GM19328 (cell line): Measurements from ENCODE around the gene GDF15.
A peak's percentile ranks its signal among the peaks of the same experiment; 100 is the strongest.
"Not testable (repeated sequence)": the region's sequence is repeated elsewhere in the genome, so short reads cannot be mapped to it uniquely, and the experiment has no call there.

Experiments used
- ATAC-seq: cut with Tn5 transposase; IDR thresholded peaks from one replicate; pipeline ENCODE4 v1.9.1; 2021; ENCODE audit warnings: mild to moderate bottlenecking, moderate library complexity; ENCODE audit not compliant: unreplicated experiment

Gene GDF15

GRCh38 chr19:18363787-18364186 lies 22.2 kb upstream of the GDF15 start:
- ATAC-seq, result no peak

GRCh38 chr19:18364277-18364825 lies 21.6 kb upstream of the GDF15 start:
- not testable (repeated sequence) for ATAC-seq

GRCh38 chr19:18364826-18365528 lies 21.0 kb upstream of the GDF15 start:
- ATAC-seq, result no peak

- ATAC-seq, result no peak
Measured at GRCh38 chr19:18366021-18366435, 19.9 kb upstream of the GDF15 start.

DNA sequence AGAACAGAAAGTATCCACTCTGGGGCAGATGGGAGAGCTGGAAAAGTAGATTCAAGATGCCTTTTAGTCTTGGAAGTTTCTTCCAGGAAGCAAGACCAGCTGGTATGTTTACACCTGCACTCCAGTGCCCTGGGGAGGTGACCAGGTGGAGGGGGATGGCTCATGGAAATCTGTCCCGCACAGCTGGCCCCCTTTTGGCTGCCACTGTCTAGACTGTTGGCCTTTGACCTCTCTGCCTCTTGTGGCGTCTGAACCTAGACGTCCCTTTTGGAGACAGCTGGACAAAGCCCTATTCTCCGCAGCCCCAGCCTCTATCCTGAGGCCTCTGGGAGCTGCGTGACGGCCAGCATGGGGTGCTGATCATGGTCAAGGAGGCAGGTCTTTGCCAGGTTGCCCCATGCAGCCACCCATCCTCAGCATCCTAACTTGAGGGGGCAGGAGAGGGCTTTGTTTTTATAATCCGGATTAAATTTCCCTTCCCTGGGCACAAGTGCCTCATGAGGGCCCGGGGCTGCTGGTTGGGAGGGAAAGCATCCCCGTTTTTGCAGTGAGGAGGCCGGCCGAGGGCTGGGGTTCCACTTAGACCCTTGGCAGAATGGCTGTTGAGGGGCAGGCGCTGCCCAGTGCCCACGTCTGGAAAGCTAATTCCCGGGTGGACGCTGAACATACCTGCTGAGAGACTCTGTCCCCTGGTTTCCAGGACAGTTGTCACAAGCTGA lies 17.3 kb upstream of the GDF15 start:
- no peak for ATAC-seq

GRCh38 chr19:18373407-18373891 lies 12.5 kb upstream of the GDF15 start:
- ATAC-seq, result no peak

- peak; percentile 84 for ATAC-seq
Measured at GRCh38 chr19:18373892-18374629, 11.9 kb upstream of the GDF15 start.

DNA sequence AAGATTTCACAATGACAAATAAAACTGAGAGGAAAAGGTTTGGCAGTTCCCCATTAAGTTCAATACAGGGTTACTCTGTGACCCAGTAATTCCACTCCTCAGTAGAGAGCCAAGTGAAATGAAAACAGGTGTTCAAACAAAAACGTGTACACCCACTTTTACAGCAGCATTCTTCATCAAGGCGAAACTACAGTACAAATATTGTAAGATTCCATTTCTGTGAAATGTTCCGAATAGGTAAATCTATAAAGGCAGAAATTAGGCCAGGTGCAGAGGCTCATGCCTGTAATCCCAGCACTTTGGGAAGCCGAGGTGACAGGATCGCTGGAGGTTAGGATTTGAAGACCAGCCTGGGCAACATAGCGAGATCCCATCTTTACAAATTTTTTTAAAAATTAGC lies 8.9 kb upstream of the GDF15 start:
- no peak for ATAC-seq

DNA sequence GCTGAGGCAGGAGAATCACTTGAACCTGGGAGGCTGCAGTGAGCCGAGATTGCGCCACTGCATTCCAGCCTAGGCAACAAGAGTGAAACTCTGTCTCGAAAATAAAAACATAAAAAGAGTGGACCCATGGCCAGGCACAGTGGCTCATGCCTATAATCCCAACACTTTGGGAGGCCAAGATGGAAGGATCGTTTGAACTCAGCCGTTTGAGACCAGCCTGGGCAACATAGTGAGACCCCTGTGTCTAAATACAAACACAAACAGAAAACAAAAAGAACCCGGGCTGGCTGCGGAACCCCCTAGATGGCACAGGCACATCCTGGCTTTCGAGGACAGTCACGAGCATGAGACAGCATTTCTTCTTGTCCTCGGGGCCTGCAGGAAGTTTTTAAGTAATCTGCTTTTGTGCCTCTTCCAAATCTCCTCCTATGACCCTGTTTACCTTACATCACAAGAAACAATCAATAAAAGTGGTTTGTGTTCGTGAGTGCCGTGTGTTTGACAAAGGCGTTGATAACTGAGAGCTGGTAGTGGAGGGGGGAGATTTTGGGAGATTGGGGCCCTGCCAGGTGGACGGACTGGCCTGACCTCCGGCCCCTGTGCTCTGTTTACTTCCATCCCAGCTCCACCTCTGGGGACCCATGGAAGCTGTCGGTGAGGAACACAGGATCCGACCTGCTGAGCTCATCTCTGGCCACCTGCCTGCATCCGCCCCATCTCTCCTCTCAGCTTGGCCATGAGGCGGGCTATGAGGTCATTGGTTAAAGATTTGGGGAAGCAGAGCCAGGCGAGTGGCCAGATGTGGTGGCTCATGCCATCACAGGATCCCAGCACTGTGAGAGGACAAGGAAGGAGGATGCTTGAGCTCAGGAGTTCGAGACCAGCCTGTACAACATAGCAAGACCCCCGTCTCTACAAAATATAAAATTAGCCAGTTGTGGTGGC lies 5.9 kb upstream of the GDF15 start:
- ATAC-seq, result no peak

- ATAC-seq, result no peak
Measured at GRCh38 chr19:18380843-18381242, 5.1 kb upstream of the GDF15 start.

DNA sequence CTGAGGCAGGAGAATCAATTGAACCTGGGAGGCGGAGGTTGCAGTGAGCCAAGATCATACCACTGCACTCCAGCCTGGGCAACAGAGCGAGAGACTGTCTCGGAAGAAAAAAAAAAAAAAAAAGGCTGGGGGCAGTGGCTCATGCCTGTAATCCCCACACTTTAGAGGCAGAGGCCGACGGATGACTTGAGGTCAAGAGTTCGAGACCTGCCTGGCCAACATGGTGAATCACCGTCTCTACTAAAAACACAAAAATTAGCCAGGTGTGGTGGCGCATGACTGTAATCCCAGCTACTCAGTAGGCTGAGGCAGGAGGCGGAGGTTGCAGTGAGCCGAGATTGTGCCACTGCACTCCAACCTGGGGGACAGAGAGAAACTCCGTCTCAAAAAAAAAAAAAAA lies 2.3 kb upstream of the GDF15 start:
- ATAC-seq, result not testable (repeated sequence)

DNA sequence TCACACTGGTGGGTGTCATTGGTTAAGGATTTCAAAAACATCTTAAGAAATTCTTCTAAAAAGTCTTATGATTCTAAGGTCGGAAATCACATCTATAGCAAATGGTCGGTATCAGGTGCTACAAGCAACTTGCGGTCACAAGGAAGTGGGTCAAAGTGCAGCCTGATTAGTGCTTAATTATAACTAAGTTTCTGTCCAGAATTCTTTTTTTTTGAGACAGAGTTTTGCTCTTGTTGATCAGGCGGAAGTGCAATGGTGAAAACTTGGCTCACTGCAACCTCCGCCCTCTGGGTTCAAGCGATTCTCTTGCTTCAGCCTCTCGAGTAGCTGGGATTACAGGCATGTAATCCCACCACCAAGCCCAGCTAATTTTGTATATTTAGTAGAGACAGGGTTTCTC lies 1.2 kb upstream of the GDF15 start:
- ATAC-seq, result no peak

- ATAC-seq, result no peak
Measured at GRCh38 chr19:18385359-18385674, 641 bp upstream of the GDF15 start.

DNA sequence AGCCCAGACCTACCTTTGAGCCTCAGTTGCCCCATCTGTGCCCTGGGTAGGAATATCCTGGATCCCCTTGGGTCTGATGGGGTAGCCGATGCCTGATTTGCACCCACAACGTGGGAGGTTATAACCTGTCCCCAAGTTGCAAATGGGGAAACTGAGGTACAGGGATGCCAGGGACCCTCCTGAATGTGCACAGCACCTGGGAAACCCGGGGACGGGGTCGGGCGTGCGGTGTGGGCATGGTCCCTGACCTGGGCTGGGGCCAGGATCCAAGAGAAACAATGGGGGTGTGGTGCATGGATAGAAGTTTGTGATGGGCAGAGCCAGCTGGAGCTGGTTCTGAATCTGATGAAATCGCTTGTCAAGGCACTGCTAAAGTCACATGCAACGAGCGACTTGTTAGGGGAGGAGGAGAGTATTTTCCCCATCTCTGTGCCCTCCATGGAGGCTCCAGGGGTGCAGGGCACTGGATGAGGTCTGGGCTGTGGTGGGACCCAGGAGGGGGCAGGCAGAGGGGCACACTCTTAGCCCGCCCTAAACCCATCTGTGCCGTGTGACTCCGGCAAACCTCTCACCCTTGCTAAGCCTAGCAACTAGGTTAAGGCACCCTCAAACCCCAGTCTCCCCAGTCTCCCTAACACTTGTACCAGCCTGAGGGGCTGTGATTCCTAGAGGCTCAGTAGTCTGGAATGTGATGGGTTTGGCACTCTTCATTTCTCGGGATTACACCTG lies 749 bp downstream of the GDF15 start:
- no peak for ATAC-seq

DNA sequence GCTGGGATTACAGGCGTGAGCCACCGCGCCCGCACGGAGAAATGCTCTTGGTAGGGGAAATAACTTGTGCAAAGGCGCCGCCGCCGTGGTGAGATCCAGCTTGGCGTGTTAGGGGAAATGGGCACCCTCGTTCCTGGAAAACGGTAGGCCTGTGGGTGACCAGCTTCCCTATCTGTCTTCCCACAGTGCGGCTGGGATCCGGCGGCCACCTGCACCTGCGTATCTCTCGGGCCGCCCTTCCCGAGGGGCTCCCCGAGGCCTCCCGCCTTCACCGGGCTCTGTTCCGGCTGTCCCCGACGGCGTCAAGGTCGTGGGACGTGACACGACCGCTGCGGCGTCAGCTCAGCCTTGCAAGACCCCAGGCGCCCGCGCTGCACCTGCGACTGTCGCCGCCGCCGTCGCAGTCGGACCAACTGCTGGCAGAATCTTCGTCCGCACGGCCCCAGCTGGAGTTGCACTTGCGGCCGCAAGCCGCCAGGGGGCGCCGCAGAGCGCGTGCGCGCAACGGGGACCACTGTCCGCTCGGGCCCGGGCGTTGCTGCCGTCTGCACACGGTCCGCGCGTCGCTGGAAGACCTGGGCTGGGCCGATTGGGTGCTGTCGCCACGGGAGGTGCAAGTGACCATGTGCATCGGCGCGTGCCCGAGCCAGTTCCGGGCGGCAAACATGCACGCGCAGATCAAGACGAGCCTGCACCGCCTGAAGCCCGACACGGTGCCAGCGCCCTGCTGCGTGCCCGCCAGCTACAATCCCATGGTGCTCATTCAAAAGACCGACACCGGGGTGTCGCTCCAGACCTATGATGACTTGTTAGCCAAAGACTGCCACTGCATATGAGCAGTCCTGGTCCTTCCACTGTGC lies 2.4 kb downstream of the GDF15 start:
- peak; percentile 67 for ATAC-seq

GRCh38 chr19:18388960-18389725 lies 3.2 kb downstream of the GDF15 start:
- no peak for ATAC-seq

- ATAC-seq, result no peak
Measured at GRCh38 chr19:18389726-18390064, 3.7 kb downstream of the GDF15 start.
